ENCODE results near the gene SUMO4. TPM values are rescaled to one million over a fixed set of nuclear protein-coding genes. Genes with fewer than 3 reads are reported as not detected.

SUMO4 gene
- total RNA-seq, 1 experiment from 2014 or later = 1.2 TPM

DNA sequence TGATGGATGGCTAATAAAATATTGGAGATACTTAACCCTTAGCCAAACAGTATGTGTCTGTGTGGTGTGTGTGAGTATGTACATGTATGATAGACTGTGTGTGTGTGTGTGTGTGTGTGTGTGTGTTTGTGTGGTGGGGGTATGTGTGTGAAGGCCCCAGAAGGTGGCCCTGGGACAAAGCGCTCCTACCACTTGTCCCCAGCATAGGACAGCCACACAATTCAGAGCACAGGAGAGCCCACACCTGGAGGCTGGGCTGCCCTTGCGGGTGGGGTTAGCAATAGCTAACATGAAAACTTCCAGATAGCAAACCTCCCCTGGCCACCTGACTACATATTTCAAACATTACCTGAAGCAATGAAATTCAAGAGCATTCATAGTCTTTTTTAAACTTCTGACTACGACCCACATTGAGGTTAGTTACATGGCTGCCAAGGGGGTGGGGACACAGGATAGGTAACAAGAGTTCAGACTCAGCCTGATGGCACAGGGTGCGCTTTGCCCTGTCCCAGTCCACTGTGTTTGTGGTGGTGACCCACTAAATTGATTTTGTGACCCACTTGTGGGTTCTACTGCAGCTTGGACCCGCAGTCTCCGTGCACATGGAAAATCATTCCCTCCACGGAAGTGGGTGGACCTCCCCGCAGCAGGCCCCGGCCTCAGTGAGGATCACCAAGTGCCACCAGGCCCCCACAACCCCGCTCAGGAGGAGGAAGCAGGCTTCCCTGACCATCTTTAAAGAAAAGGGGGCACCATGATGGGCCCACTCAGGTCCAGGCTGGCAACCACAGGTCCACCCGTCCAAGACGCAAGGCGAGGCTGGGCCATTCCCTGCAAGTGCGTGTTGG lies 50.0 kb downstream of the SUMO4 start:
- Mint-ChIP-seq H3K27me3 (ENCODE audit: low read depth) (peaks cover 47% of the 10 kb centered on the region), H3K4me1 (no peaks in the 10 kb centered on the region), H3K9me3 (no peaks in the 10 kb centered on the region), H3K27ac (no peak overlapping the region), H3K36me3 (no peaks in the 10 kb centered on the region), H3K4me3 (peak overlapping the region; percentile 65)
- POLR2A ChIA-PET = no interaction called here
- TF ChIP-seq, protein P1, sequence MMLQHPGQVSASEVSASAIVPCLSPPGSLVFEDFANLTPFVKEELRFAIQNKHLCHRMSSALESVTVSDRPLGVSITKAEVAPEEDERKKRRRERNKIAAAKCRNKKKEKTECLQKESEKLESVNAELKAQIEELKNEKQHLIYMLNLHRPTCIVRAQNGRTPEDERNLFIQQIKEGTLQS (CRISPR knock-in tag; conservative IDR thresholded peaks at IDR 0.05) = no peak
- TF ChIP-seq, protein P2, sequence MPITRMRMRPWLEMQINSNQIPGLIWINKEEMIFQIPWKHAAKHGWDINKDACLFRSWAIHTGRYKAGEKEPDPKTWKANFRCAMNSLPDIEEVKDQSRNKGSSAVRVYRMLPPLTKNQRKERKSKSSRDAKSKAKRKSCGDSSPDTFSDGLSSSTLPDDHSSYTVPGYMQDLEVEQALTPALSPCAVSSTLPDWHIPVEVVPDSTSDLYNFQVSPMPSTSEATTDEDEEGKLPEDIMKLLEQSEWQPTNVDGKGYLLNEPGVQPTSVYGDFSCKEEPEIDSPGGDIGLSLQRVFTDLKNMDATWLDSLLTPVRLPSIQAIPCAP (CRISPR knock-in tag; IDR thresholded peaks at IDR 0.05) = no peak
- TF ChIP-seq ZNF396 (CRISPR knock-in tag; IDR thresholded peaks at IDR 0.05; ENCODE audit: borderline replicate concordance) (no peak), ESRRA (CRISPR knock-in tag; IDR thresholded peaks at IDR 0.05; ENCODE audit: borderline replicate concordance) (no peak), TEAD1 (CRISPR knock-in tag; IDR thresholded peaks at IDR 0.05) (no peak), OVOL2 (CRISPR knock-in tag; IDR thresholded peaks at IDR 0.05; ENCODE audit: borderline replicate concordance) (no peak), NFE2L1 (CRISPR knock-in tag; IDR thresholded peaks at IDR 0.05) (no peak), ETV6 (CRISPR knock-in tag; IDR thresholded peaks at IDR 0.05) (no peak), CREM (CRISPR knock-in tag; IDR thresholded peaks at IDR 0.05) (no peak), IRF2 (CRISPR knock-in tag; IDR thresholded peaks at IDR 0.05; ENCODE audit: borderline replicate concordance, low read depth) (no peak)
- TF ChIP-seq, protein P3, sequence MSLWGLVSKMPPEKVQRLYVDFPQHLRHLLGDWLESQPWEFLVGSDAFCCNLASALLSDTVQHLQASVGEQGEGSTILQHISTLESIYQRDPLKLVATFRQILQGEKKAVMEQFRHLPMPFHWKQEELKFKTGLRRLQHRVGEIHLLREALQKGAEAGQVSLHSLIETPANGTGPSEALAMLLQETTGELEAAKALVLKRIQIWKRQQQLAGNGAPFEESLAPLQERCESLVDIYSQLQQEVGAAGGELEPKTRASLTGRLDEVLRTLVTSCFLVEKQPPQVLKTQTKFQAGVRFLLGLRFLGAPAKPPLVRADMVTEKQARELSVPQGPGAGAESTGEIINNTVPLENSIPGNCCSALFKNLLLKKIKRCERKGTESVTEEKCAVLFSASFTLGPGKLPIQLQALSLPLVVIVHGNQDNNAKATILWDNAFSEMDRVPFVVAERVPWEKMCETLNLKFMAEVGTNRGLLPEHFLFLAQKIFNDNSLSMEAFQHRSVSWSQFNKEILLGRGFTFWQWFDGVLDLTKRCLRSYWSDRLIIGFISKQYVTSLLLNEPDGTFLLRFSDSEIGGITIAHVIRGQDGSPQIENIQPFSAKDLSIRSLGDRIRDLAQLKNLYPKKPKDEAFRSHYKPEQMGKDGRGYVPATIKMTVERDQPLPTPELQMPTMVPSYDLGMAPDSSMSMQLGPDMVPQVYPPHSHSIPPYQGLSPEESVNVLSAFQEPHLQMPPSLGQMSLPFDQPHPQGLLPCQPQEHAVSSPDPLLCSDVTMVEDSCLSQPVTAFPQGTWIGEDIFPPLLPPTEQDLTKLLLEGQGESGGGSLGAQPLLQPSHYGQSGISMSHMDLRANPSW (CRISPR knock-in tag; conservative IDR thresholded peaks at IDR 0.05; ENCODE audit: low read depth) = no peak
- TF ChIP-seq, protein P4, sequence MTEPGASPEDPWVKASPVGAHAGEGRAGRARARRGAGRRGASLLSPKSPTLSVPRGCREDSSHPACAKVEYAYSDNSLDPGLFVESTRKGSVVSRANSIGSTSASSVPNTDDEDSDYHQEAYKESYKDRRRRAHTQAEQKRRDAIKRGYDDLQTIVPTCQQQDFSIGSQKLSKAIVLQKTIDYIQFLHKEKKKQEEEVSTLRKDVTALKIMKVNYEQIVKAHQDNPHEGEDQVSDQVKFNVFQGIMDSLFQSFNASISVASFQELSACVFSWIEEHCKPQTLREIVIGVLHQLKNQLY (CRISPR knock-in tag; IDR thresholded peaks at IDR 0.05) = no peak
- TF ChIP-seq, protein P5, sequence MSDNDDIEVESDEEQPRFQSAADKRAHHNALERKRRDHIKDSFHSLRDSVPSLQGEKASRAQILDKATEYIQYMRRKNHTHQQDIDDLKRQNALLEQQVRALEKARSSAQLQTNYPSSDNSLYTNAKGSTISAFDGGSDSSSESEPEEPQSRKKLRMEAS (CRISPR knock-in tag; IDR thresholded peaks at IDR 0.05) = no peak
- TF ChIP-seq, protein P6, sequence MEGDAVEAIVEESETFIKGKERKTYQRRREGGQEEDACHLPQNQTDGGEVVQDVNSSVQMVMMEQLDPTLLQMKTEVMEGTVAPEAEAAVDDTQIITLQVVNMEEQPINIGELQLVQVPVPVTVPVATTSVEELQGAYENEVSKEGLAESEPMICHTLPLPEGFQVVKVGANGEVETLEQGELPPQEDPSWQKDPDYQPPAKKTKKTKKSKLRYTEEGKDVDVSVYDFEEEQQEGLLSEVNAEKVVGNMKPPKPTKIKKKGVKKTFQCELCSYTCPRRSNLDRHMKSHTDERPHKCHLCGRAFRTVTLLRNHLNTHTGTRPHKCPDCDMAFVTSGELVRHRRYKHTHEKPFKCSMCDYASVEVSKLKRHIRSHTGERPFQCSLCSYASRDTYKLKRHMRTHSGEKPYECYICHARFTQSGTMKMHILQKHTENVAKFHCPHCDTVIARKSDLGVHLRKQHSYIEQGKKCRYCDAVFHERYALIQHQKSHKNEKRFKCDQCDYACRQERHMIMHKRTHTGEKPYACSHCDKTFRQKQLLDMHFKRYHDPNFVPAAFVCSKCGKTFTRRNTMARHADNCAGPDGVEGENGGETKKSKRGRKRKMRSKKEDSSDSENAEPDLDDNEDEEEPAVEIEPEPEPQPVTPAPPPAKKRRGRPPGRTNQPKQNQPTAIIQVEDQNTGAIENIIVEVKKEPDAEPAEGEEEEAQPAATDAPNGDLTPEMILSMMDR (IDR thresholded peaks at IDR 0.05) = no peak
- TF ChIP-seq, protein P7, sequence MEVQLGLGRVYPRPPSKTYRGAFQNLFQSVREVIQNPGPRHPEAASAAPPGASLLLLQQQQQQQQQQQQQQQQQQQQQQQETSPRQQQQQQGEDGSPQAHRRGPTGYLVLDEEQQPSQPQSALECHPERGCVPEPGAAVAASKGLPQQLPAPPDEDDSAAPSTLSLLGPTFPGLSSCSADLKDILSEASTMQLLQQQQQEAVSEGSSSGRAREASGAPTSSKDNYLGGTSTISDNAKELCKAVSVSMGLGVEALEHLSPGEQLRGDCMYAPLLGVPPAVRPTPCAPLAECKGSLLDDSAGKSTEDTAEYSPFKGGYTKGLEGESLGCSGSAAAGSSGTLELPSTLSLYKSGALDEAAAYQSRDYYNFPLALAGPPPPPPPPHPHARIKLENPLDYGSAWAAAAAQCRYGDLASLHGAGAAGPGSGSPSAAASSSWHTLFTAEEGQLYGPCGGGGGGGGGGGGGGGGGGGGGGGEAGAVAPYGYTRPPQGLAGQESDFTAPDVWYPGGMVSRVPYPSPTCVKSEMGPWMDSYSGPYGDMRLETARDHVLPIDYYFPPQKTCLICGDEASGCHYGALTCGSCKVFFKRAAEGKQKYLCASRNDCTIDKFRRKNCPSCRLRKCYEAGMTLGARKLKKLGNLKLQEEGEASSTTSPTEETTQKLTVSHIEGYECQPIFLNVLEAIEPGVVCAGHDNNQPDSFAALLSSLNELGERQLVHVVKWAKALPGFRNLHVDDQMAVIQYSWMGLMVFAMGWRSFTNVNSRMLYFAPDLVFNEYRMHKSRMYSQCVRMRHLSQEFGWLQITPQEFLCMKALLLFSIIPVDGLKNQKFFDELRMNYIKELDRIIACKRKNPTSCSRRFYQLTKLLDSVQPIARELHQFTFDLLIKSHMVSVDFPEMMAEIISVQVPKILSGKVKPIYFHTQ (CRISPR knock-in tag; IDR thresholded peaks at IDR 0.05) = no peak
- TF ChIP-seq, protein P8, sequence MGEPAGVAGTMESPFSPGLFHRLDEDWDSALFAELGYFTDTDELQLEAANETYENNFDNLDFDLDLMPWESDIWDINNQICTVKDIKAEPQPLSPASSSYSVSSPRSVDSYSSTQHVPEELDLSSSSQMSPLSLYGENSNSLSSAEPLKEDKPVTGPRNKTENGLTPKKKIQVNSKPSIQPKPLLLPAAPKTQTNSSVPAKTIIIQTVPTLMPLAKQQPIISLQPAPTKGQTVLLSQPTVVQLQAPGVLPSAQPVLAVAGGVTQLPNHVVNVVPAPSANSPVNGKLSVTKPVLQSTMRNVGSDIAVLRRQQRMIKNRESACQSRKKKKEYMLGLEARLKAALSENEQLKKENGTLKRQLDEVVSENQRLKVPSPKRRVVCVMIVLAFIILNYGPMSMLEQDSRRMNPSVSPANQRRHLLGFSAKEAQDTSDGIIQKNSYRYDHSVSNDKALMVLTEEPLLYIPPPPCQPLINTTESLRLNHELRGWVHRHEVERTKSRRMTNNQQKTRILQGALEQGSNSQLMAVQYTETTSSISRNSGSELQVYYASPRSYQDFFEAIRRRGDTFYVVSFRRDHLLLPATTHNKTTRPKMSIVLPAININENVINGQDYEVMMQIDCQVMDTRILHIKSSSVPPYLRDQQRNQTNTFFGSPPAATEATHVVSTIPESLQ (CRISPR knock-in tag; IDR thresholded peaks at IDR 0.05) = no peak
- ATAC-seq (no peak), DNase-seq (ENCODE audit: low spot score) (no peak)
- CTCF ChIA-PET = interaction anchor here (0.6 to 2.0 kb wide), 2 partner anchors 18 to 248 kb away, joined by 5 to 9 read pairs; no protein-coding TSS in a partner anchor

Other genes with a start within 250 kb of the SUMO4 start
- gene TAB2, start 82.5 kb upstream of the SUMO4 start, total RNA-seq (2021) = 45.3 to 55.6 TPM (median 47.2 TPM) in 3 replicates
- 0.13 to 0.21 TPM (median 0.14 TPM) in 3 replicates for gene ZC3H12D, start 84.8 kb downstream of the SUMO4 start, total RNA-seq (2021)
- gene PPIL4, start 145.8 kb downstream of the SUMO4 start, total RNA-seq (2021) = 24.8 to 28.1 TPM (median 27.7 TPM) in 3 replicates
- 16.8 to 21.4 TPM (median 19.9 TPM) in 3 replicates for gene GINM1, start 166.1 kb downstream of the SUMO4 start, total RNA-seq (2021)
- 16.0 to 18.1 TPM (median 16.1 TPM) in 3 replicates for gene KATNA1, start 248.5 kb downstream of the SUMO4 start, total RNA-seq (2021)